Progenitor cell of endocrine pancreas (in vitro differentiated cells): Measurements from ENCODE around the gene LLGL1. TPM values are rescaled to one million over a fixed set of nuclear protein-coding genes. Genes with fewer than 3 reads are reported as not detected.

Source experiments
- DNase-seq: peaks from one replicate; pipeline ENCODE4 v3.0.0; 2021; ENCODE audit warnings: low spot score; ENCODE audit not compliant: unreplicated experiment
- H3K27ac Mint-ChIP-seq: 2 replicates; pipeline ENCODE4 v1.8.0; 2021; ENCODE audit warnings: mild to moderate bottlenecking, moderate library complexity, mixed read lengths
- H3K27me3 Mint-ChIP-seq: 2 replicates; pipeline ENCODE4 v1.8.0; 2021; ENCODE audit warnings: mixed read lengths
- H3K36me3 Mint-ChIP-seq: 2 replicates; pipeline ENCODE4 v1.8.0; 2022; ENCODE audit warnings: mixed read lengths; ENCODE audit not compliant: insufficient read depth
- H3K4me1 Mint-ChIP-seq: 2 replicates; pipeline ENCODE4 v1.8.0; 2021; ENCODE audit warnings: low read depth, mixed read lengths
- H3K4me3 Mint-ChIP-seq: 2 replicates; pipeline ENCODE4 v1.8.0; 2021; ENCODE audit warnings: low read depth, mild to moderate bottlenecking, moderate library complexity, mixed read lengths
- H3K9me3 Mint-ChIP-seq: 2 replicates; pipeline ENCODE4 v1.8.0; 2021; ENCODE audit warnings: low read depth, mixed read lengths
- CTCF ChIP-seq: fragments of 200-600 bp; sonication (generic); IDR thresholded peaks from one replicate; pipeline ENCODE4 v1.5.0; 2021; ENCODE audit warnings: antibody characterized with exemption, mild to moderate bottlenecking; ENCODE audit not compliant: unreplicated experiment
- total RNA-seq: library from RNA; stranded (reverse); gene quantifications from 2 replicates; pipeline ENCODE4 v1.2.1, GENCODE V29; 2021

Gene LLGL1
- total RNA-seq, 1 donor from 2014 or later, result 76.7 TPM

GRCh38 chr17:18245038-18245776 lies 19.8 kb downstream of the LLGL1 start:
- H3K4me3 Mint-ChIP-seq, result no peak overlapping the region
- no peak overlapping the region for H3K27ac Mint-ChIP-seq
- peaks cover 17% of the 10 kb centered on the region for H3K36me3 Mint-ChIP-seq
- no peaks in the 10 kb centered on the region for H3K27me3 Mint-ChIP-seq
- TF ChIP-seq CTCF, result no peak
- H3K9me3 Mint-ChIP-seq, result no peaks in the 10 kb centered on the region
- no peak for DNase-seq
- peaks cover 8% of the 10 kb centered on the region for H3K4me1 Mint-ChIP-seq

GRCh38 chr17:18246109-18246725 lies 20.8 kb downstream of the LLGL1 start:
- H3K4me1 Mint-ChIP-seq, result peaks cover 8% of the 10 kb centered on the region
- H3K4me3 Mint-ChIP-seq, result peak overlapping the region; percentile 31
- DNase-seq, result no peak
- H3K27me3 Mint-ChIP-seq, result no peaks in the 10 kb centered on the region
- no peak for TF ChIP-seq CTCF
- H3K36me3 Mint-ChIP-seq, result peaks cover 23% of the 10 kb centered on the region
- no peaks in the 10 kb centered on the region for H3K9me3 Mint-ChIP-seq
- H3K27ac Mint-ChIP-seq, result no peak overlapping the region

- peaks cover 23% of the 10 kb centered on the region for H3K36me3 Mint-ChIP-seq
Observed at GRCh38 chr17:18246880-18247612, 21.6 kb downstream of the LLGL1 start.

GRCh38 chr17:18247613-18248001 lies 22.2 kb downstream of the LLGL1 start:
- peaks cover 25% of the 10 kb centered on the region for H3K36me3 Mint-ChIP-seq
- no peaks in the 10 kb centered on the region for H3K9me3 Mint-ChIP-seq
- DNase-seq, result no peak
- no peak overlapping the region for H3K4me3 Mint-ChIP-seq
- peaks cover 8% of the 10 kb centered on the region for H3K4me1 Mint-ChIP-seq
- TF ChIP-seq CTCF, result no peak
- no peak overlapping the region for H3K27ac Mint-ChIP-seq
- no peaks in the 10 kb centered on the region for H3K27me3 Mint-ChIP-seq

More at GRCh38 chr17:18246880-18247612, 21.6 kb downstream of the LLGL1 start:
- DNase-seq, result no peak
- peaks cover 8% of the 10 kb centered on the region for H3K4me1 Mint-ChIP-seq
- H3K4me3 Mint-ChIP-seq, result peak overlapping the region; percentile 64
- no peaks in the 10 kb centered on the region for H3K27me3 Mint-ChIP-seq
- peak overlapping the region; percentile 90 for H3K27ac Mint-ChIP-seq
- H3K9me3 Mint-ChIP-seq, result no peaks in the 10 kb centered on the region
- no peak for TF ChIP-seq CTCF

- TF ChIP-seq CTCF, result peak; percentile 70
- Mint-ChIP-seq H3K9me3 (no peaks in the 10 kb centered on the region), H3K4me3 (no peak overlapping the region), H3K4me1 (peaks cover 8% of the 10 kb centered on the region), H3K27me3 (no peaks in the 10 kb centered on the region), H3K27ac (no peak overlapping the region), H3K36me3 (peaks cover 26% of the 10 kb centered on the region)
- peak; percentile 49 for DNase-seq
Observed at GRCh38 chr17:18248300-18248731, 22.9 kb downstream of the LLGL1 start.
